Neural progenitor cell (in vitro differentiated cells): ENCODE results near the gene IWS1.

Source experiments
- EZH2 ChIP-seq: fragments of 200-600 bp; sonication (generic); IDR thresholded peaks from 2 replicates; pipeline ENCODE4 v1.6.1; 2017; ENCODE audit warnings: antibody characterized with exemption, mild to moderate bottlenecking, moderate library complexity
- EZH2phosphoT487 ChIP-seq: fragments of 200-600 bp; sonication (generic); IDR thresholded peaks from 2 replicates; pipeline ENCODE4 v1.6.1; 2017; ENCODE audit warnings: antibody characterized with exemption
- TF ChIP-seq, protein P1 (sequence below): fragments of 200-600 bp; sonication (generic); IDR thresholded peaks from 2 replicates; pipeline ENCODE4 v1.5.1; 2017; ENCODE audit warnings: antibody characterized with exemption, mild to moderate bottlenecking

DNA sequence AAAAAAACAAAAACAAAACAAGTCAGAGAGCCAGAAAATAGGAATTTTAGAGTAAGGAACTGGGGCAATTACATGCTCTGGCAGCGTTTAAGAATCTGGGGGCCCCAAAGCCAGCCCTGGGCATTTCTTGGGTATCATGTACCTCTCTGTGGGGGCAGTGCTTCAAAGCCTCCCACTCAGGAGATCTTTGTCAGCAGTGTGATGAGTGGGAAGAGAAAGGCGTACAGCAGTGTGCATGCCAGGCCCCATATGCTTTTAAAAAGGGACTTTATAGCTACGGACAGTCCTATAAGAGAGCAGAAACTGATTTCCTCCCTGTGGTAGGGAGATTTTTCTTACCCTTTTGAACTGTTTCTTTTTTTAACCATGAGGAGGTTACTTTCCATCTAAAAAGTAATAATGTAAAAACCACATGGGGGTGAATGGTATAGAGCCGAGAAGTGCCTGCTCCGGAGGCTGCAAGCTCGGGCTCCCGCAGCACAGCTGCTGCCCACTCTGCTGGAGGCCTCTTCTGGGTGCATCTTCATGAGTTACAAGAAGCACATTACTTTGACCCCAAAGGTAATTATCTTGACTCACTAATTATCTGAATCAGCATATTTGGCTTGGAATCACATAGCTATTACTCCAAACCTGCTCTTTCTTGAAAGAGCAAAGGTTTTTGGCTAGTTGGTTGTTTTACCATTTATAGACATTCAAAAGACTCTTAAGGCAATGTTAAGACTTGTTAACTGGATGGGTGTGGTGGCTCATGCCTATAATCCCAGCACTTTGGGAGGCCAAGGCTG is 61.6 kb downstream of the IWS1 start:
- TF ChIP-seq EZH2 (no peak), EZH2phosphoT487 (no peak)
- TF ChIP-seq, protein P1, sequence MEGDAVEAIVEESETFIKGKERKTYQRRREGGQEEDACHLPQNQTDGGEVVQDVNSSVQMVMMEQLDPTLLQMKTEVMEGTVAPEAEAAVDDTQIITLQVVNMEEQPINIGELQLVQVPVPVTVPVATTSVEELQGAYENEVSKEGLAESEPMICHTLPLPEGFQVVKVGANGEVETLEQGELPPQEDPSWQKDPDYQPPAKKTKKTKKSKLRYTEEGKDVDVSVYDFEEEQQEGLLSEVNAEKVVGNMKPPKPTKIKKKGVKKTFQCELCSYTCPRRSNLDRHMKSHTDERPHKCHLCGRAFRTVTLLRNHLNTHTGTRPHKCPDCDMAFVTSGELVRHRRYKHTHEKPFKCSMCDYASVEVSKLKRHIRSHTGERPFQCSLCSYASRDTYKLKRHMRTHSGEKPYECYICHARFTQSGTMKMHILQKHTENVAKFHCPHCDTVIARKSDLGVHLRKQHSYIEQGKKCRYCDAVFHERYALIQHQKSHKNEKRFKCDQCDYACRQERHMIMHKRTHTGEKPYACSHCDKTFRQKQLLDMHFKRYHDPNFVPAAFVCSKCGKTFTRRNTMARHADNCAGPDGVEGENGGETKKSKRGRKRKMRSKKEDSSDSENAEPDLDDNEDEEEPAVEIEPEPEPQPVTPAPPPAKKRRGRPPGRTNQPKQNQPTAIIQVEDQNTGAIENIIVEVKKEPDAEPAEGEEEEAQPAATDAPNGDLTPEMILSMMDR, result no peak
